NCI-H748 (cell line): Measurements from ENCODE around the gene FOXN3.

Experiments used
- DNase-seq: peaks from one replicate; lab custom pipeline; 2025; ENCODE audit not compliant: unreplicated experiment; lab: John Stamatoyannopoulos, UW

FOXN3 gene

GRCh38 chr14:89417091-89417464 is at the start of gene FOXN3:
TSS of gene FOXN3 (minus strand) at chr14:89417233. CDS start at chr14:89412476, 4,757 bp downstream.
- peak; percentile 85 for DNase-seq

GRCh38 chr14:89466484-89466883 is 49.5 kb upstream of the FOXN3 start:
- no peak for DNase-seq

- DNase-seq = no peak
These were observed 48.8 kb upstream of the FOXN3 start for GRCh38 chr14:89465876-89466275.

GRCh38 chr14:89461256-89461655 is 44.2 kb upstream of the FOXN3 start:
- DNase-seq = no peak

- DNase-seq = no peak
These were observed 41.8 kb upstream of the FOXN3 start for GRCh38 chr14:89458713-89459420.

- DNase-seq = no peak
These were observed 40.0 kb upstream of the FOXN3 start for GRCh38 chr14:89457007-89457406.

GRCh38 chr14:89455412-89455811 is 38.4 kb upstream of the FOXN3 start:
- no peak for DNase-seq

GRCh38 chr14:89454996-89455395 is 38.0 kb upstream of the FOXN3 start:
- DNase-seq = no peak

GRCh38 chr14:89452281-89452680 is 35.2 kb upstream of the FOXN3 start:
- DNase-seq = no peak

- DNase-seq = no peak
These were observed 34.2 kb upstream of the FOXN3 start for GRCh38 chr14:89451229-89451628.

GRCh38 chr14:89447182-89447944 is 30.3 kb upstream of the FOXN3 start:
- no peak for DNase-seq

GRCh38 chr14:89445273-89445973 is 28.4 kb upstream of the FOXN3 start:
- DNase-seq = no peak

- DNase-seq = no peak
These were observed 27.6 kb upstream of the FOXN3 start for GRCh38 chr14:89444516-89445125.

- DNase-seq = no peak
These were observed 27.0 kb upstream of the FOXN3 start for GRCh38 chr14:89444044-89444443.

GRCh38 chr14:89443042-89443629 is 26.1 kb upstream of the FOXN3 start:
- DNase-seq = no peak

GRCh38 chr14:89442280-89442679 is 25.2 kb upstream of the FOXN3 start:
- DNase-seq = no peak

GRCh38 chr14:89440986-89441909 is 24.2 kb upstream of the FOXN3 start:
- no peak for DNase-seq

- DNase-seq = no peak
These were observed 19.0 kb upstream of the FOXN3 start for GRCh38 chr14:89435892-89436656.

- DNase-seq = no peak
These were observed 18.5 kb upstream of the FOXN3 start for GRCh38 chr14:89435492-89435891.
